Aorta (tissue), 5 donors: ENCODE measurements around the gene HTR3A. TPM values are rescaled to one million over a fixed set of nuclear protein-coding genes. Genes with fewer than 3 reads are reported as not detected.

Experiments used
- ATAC-seq: fragments of 200-7000 bp; cut with Tn5 transposase; one replicate; pipeline ENCODE4 v1.9.1; 2022; ENCODE audit warnings: moderate library complexity; ENCODE audit not compliant: low FRiP score
- DNase-seq, 2 donors: peaks; one replicate each; pipeline ENCODE4 v3.0.0-alpha.2; 2020
- H3K27ac ChIP-seq, 2 donors: one replicate each; pipeline ENCODE4 v1.5.1; 2013; ENCODE audit warnings: low read length in 2 of 2, mild to moderate bottlenecking in 2 of 2, moderate library complexity in 2 of 2, control low read depth in 1 of 2, inconsistent platforms in 1 of 2, low read depth in 1 of 2
- H3K27me3 ChIP-seq, 2 donors: one replicate each; pipeline ENCODE4 v1.6.1; 2013; ENCODE audit warnings: control low read depth in 1 of 2, low read length in 1 of 2, mild to moderate bottlenecking in 1 of 2, moderate library complexity in 1 of 2; ENCODE audit not compliant: insufficient read depth in 2 of 2, control insufficient read depth in 1 of 2
- H3K36me3 ChIP-seq, 2 donors: one replicate each; pipeline ENCODE4 v1.6.1; 2013; ENCODE audit warnings: control low read depth in 1 of 2, low read length in 1 of 2, mild to moderate bottlenecking in 1 of 2; ENCODE audit not compliant: insufficient read depth in 2 of 2, control insufficient read depth in 1 of 2
- H3K4me1 ChIP-seq, 2 donors: one replicate each; pipeline ENCODE4 v1.6.1; 2013; ENCODE audit warnings: low read length in 2 of 2, control low read depth in 1 of 2, mild to moderate bottlenecking in 1 of 2, moderate library complexity in 1 of 2; ENCODE audit not compliant: insufficient read depth in 2 of 2, control insufficient read depth in 1 of 2
- H3K4me3 ChIP-seq, 2 donors: one replicate each; pipeline ENCODE4 v1.5.1; 2013; ENCODE audit warnings: low read length in 2 of 2, control low read depth in 1 of 2, mild to moderate bottlenecking in 1 of 2
- H3K9me3 ChIP-seq: one replicate; pipeline ENCODE4 v1.6.1; 2013; ENCODE audit warnings: mild to moderate bottlenecking, low read length; ENCODE audit not compliant: control insufficient read depth
- WGBS, 2 donors: extraction: QIAGEN DNeasy Blood & Tissue Kit; methylation state at CpG; one replicate each; pipeline ENCODE4 v1.1.7; 2013; 5-methylcytosine and 5-hydroxymethylcytosine counted together
- intact Hi-C, 2 donors: fragments of 100-400 bp; cut with DNase I; formaldehyde crosslinking; loops; one replicate each; pipeline versions ENCODE4 v1.14.2 to v1.15.0; 2022
- polyA plus RNA-seq, 2 donors: library from polyadenylated mRNA; stranded (reverse); fragments of 200-250 nt; gene quantifications; one replicate each; pipeline ENCODE4 v1.2.3, GENCODE V29; 2013
- total RNA-seq, 2 donors: library from RNA; stranded (reverse); fragmentation: NEBNext Ultra II Directional; extraction: Animal tissue kit (Norgen Biotek cat#: 25700); gene quantifications; one replicate each; pipeline ENCODE4 v1.2.1, GENCODE V29; 2021
- donor health status: healthy with polysubstance abuse.
- donor health status: Bipolar disorder and iron deficiency.
- donor health status: DM: no; HTN: no; CAD: no.
- donor health status: DM: no; HTN: no; CAD: no.
- donor health status: DM: yes; HTN: yes; CAD: no.

Gene HTR3A
- total and polyA plus RNA-seq, 4 donors: 0.20 TPM; not detected in 3

- WGBS, 2 donors: 74 to 80% methylated on average over 3 of the region's 3 CpGs
- no peak overlapping the region for H3K4me3 ChIP-seq
- no peaks in the 10 kb centered on the region for H3K9me3 ChIP-seq
- ATAC-seq (no peak), DNase-seq (no peak)
- H3K36me3 ChIP-seq: no peaks in the 10 kb centered on the region
- no peak overlapping the region for H3K27ac ChIP-seq
- intact Hi-C loops: loop anchor here in 1 of 2 donors (10.0 kb wide), 1 partner anchor 103 kb away; no protein-coding TSS in a partner anchor
- no peaks in the 10 kb centered on the region for H3K4me1 ChIP-seq
- no peaks in the 10 kb centered on the region for H3K27me3 ChIP-seq
These were observed 22.6 kb downstream of the HTR3A start for GRCh38 chr11:113997473-113997872.

DNA sequence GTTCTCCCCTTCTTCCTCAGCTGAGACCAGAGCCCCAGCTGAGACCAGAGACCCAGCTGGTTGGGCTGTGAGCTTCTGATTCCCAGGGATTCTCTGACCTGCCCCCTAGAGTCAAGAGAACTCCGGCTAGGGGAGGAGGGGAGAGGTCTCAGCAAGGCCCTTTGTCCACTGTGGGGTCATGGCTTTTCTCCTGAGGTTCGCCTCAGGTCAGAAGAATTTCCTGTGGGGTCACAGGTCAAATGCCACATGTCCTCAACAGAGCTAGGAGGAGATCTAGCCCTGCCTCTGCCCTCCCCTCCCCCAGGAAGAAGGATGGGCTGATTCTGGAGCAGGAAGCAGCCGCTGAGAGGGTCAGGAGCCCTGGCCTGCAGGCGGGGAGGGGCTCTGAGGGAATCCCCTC lies 23.7 kb downstream of the HTR3A start:
- Histone ChIP-seq H3K36me3 (no peaks in the 10 kb centered on the region), H3K9me3 (no peaks in the 10 kb centered on the region), H3K4me3 (no peak overlapping the region), H3K27me3 (no peaks in the 10 kb centered on the region), H3K4me1 (no peaks in the 10 kb centered on the region), H3K27ac (no peak overlapping the region)
- WGBS, 2 donors: 49 to 54% methylated on average over 4 of the region's 4 CpGs
- DNase-seq (no peak), ATAC-seq (no peak)
- intact Hi-C loops: loop anchor here in 1 of 2 donors (10.0 kb wide), 1 partner anchor 104 kb away; no protein-coding TSS in a partner anchor

GRCh38 chr11:114000526-114000925 lies 25.6 kb downstream of the HTR3A start:
- Histone ChIP-seq H3K27ac (no peak overlapping the region), H3K36me3 (no peaks in the 10 kb centered on the region), H3K4me1 (no peaks in the 10 kb centered on the region), H3K9me3 (no peaks in the 10 kb centered on the region), H3K27me3 (no peaks in the 10 kb centered on the region), H3K4me3 (no peak overlapping the region)
- DNase-seq: no peak
- intact Hi-C loops: no loop called here
- no peak for ATAC-seq
- WGBS, 2 donors: 77 to 83% methylated on average over 4 of the region's 4 CpGs

- Histone ChIP-seq H3K27ac (no peak overlapping the region), H3K4me1 (no peaks in the 10 kb centered on the region), H3K27me3 (no peaks in the 10 kb centered on the region), H3K4me3 (no peak overlapping the region), H3K9me3 (no peaks in the 10 kb centered on the region), H3K36me3 (no peaks in the 10 kb centered on the region)
- ATAC-seq (no peak), DNase-seq (no peak)
- WGBS, 2 donors: 57 to 59% methylated on average over 3 of the region's 3 CpGs
- intact Hi-C loops: no loop called here
These were observed 26.5 kb downstream of the HTR3A start for GRCh38 chr11:114001416-114001815.

GRCh38 chr11:114008331-114008730 lies 33.4 kb downstream of the HTR3A start:
- ATAC-seq: no peak
- Histone ChIP-seq H3K4me3 (no peak overlapping the region), H3K4me1 (no peaks in the 10 kb centered on the region), H3K27ac (no peak overlapping the region), H3K36me3 (no peaks in the 10 kb centered on the region), H3K9me3 (no peaks in the 10 kb centered on the region), H3K27me3 (no peaks in the 10 kb centered on the region)
- intact Hi-C loops: no loop called here
- DNase-seq: no peak
- 67 to 68% methylated on average over 4 of the region's 4 CpGs for WGBS, 2 donors

DNA sequence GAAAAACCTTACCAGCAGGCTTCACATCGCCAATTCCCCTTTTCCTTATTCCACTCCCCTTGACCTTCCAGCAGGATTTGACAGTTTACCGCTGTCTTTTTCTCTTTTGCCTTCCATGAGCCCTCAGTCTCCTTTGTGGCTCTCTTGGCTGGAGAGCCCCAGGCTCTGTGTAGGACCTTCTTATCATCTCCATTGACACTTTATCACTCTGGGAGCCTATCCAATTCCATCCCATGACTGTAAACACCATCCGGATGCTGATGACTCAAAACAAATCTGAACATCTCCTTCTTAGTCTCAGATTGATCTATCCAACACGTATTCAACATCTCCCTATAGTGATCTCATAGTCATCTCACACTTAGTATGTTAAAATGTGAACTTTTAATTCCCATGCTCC lies 36.0 kb downstream of the HTR3A start:
- WGBS, 2 donors: 75 to 80% methylated on average over 4 of the region's 4 CpGs
- DNase-seq (no peak), ATAC-seq (no peak)
- no peaks in the 10 kb centered on the region for H3K4me1 ChIP-seq
- H3K36me3 ChIP-seq: no peaks in the 10 kb centered on the region
- no peak overlapping the region for H3K4me3 ChIP-seq
- H3K27me3 ChIP-seq: no peaks in the 10 kb centered on the region
- no peak overlapping the region for H3K27ac ChIP-seq
- H3K9me3 ChIP-seq: no peaks in the 10 kb centered on the region
- intact Hi-C loops: no loop called here

GRCh38 chr11:114011443-114011842 lies 36.5 kb downstream of the HTR3A start:
- H3K27me3 ChIP-seq: no peaks in the 10 kb centered on the region
- no peak overlapping the region for H3K4me3 ChIP-seq
- DNase-seq (no peak), ATAC-seq (no peak)
- no peaks in the 10 kb centered on the region for H3K36me3 ChIP-seq
- WGBS, 2 donors: 63 to 70% methylated on average over 2 of the region's 2 CpGs
- H3K27ac ChIP-seq: no peak overlapping the region
- H3K4me1 ChIP-seq: no peaks in the 10 kb centered on the region
- H3K9me3 ChIP-seq: no peaks in the 10 kb centered on the region
- intact Hi-C loops: no loop called here

GRCh38 chr11:114015117-114015516 lies 40.2 kb downstream of the HTR3A start:
- Histone ChIP-seq H3K9me3 (no peaks in the 10 kb centered on the region), H3K4me1 (no peaks in the 10 kb centered on the region), H3K4me3 (no peak overlapping the region), H3K27me3 (no peaks in the 10 kb centered on the region), H3K27ac (no peak overlapping the region), H3K36me3 (no peaks in the 10 kb centered on the region)
- 65 to 67% methylated on average over 6 of the region's 6 CpGs for WGBS, 2 donors
- DNase-seq: no peak
- intact Hi-C loops: no loop called here
- no peak for ATAC-seq

DNA sequence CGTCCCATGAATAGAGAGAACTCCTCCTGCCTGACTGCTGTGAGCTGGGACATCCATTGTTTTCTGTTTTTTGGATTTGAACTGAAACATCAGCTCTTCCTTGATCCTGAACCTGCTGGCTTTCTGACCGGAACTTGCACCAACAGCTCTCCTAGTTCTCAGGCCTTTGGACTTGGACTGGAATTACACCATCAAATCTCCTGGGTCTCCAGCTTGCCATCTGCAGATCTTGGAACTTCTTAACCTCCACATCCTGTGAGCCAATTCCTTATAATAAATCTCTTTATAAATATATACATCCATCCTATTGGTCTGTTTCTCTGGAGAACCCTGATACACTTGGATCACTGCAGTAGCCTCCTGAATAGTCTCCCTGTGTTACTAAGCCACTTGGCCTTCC lies 42.1 kb downstream of the HTR3A start:
- DNase-seq (no peak), ATAC-seq (no peak)
- intact Hi-C loops: no loop called here
- Histone ChIP-seq H3K9me3 (no peaks in the 10 kb centered on the region), H3K36me3 (no peaks in the 10 kb centered on the region), H3K27ac (no peak overlapping the region), H3K4me1 (no peaks in the 10 kb centered on the region), H3K4me3 (no peak overlapping the region), H3K27me3 (no peaks in the 10 kb centered on the region)
- WGBS, 2 donors: 97 to 98% methylated on average over 2 of the region's 2 CpGs
